GM12891 (cell line): ENCODE data around the gene ALK.

Source experiments
- POLR2A ChIP-seq: IDR thresholded peaks from 2 replicates; pipeline ENCODE4 v1.6.1; 2011; ENCODE audit warnings: low read depth, low read length, control low read depth
- POLR2AphosphoS5 ChIP-seq: IDR thresholded peaks from 2 replicates; pipeline ENCODE4 v1.6.1; 2011; ENCODE audit warnings: low read depth, low read length, control low read depth
- SPI1 ChIP-seq: IDR thresholded peaks from 2 replicates; pipeline ENCODE4 v1.6.1; 2011; ENCODE audit warnings: low read depth, low read length, control low read depth
- TAF1 ChIP-seq: IDR thresholded peaks from 2 replicates; pipeline ENCODE4 v1.6.1; 2011; ENCODE audit warnings: low read depth, low read length, control low read depth

DNA sequence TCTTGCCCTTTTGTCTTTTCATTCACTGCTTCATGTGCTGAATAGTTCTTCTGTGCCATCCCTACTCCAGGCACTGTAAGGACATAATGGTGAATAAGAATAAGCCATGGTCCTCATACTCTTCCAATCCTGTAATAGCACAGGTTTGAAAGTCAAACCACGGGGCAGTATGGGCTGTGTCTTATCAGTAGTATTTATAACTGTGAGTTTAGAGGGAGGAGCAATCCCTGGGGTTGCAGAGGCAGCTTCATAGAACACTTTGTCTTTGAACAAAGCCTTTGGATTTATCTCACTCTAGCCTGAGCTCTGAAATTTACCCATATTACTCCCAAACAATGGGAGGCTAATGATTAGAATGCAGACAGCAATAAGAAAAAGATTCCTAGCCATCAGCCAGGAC lies 30.2 kb upstream of the ALK start:
- no peak for TF ChIP-seq TAF1
- TF ChIP-seq POLR2A, result no peak
- TF ChIP-seq POLR2AphosphoS5, result no peak
- no peak for TF ChIP-seq SPI1
